Liver (tissue), 9 donors: Measurements from ENCODE around the gene ENTPD6. TPM values are rescaled to one million over a fixed set of nuclear protein-coding genes. Genes with fewer than 3 reads are reported as not detected.

Experiments
- DNase-seq: peaks from one replicate; pipeline ENCODE4 v3.0.0-alpha.2; 2017; ENCODE audit warnings: low spot score
- H3K27ac ChIP-seq, 2 donors: one replicate each; pipeline ENCODE4 v1.7.0; 2013; ENCODE audit warnings: inconsistent platforms in 2 of 2, low read length in 2 of 2, control low read depth in 1 of 2, low read depth in 1 of 2, mild to moderate bottlenecking in 1 of 2
- H3K27me3 ChIP-seq, 4 donors: one replicate each; pipeline versions ENCODE4 v1.6.1 to v1.7.0; 2013; ENCODE audit warnings: low read length in 3 of 4, inconsistent platforms in 1 of 4, mild to moderate bottlenecking in 1 of 4, moderate library complexity in 1 of 4; ENCODE audit not compliant: control insufficient read depth in 4 of 4, insufficient read depth in 4 of 4
- H3K36me3 ChIP-seq, 4 donors: one replicate each; pipeline versions ENCODE4 v1.6.1 to v1.7.0; 2013; ENCODE audit warnings: low read length in 3 of 4, mild to moderate bottlenecking in 3 of 4, low read depth in 1 of 4, moderate library complexity in 1 of 4; ENCODE audit not compliant: control insufficient read depth in 4 of 4, insufficient read depth in 3 of 4
- H3K4me1 ChIP-seq, 4 donors: one replicate each; pipeline versions ENCODE4 v1.6.1 to v1.7.0; 2013; ENCODE audit warnings: low read length in 3 of 4, mild to moderate bottlenecking in 3 of 4, moderate library complexity in 1 of 4; ENCODE audit not compliant: control insufficient read depth in 4 of 4, insufficient read depth in 4 of 4
- H3K4me3 ChIP-seq, 3 donors: one replicate each; pipeline versions ENCODE4 v1.6.1 to v1.7.0; 2013; ENCODE audit warnings: low read length in 3 of 3, control low read depth in 1 of 3, low read depth in 1 of 3, mild to moderate bottlenecking in 1 of 3
- H3K9ac ChIP-seq, 2 donors: one replicate each; pipeline ENCODE4 v1.7.0; 2013; ENCODE audit warnings: low read length in 2 of 2, mild to moderate bottlenecking in 2 of 2, moderate library complexity in 2 of 2, control low read depth in 1 of 2, low read depth in 1 of 2
- H3K9me3 ChIP-seq, 4 donors: one replicate each; pipeline versions ENCODE4 v1.6.1 to v1.7.0; 2013; ENCODE audit warnings: low read length in 3 of 4; ENCODE audit not compliant: control insufficient read depth in 4 of 4
- EGR1 ChIP-seq, 2 donors: IDR thresholded peaks; 2 replicates each; pipeline ENCODE4 v1.6.1; 2016 to 2018; ENCODE audit warnings: antibody characterized with exemption in 2 of 2, low read depth in 2 of 2
- FOXA1 ChIP-seq: IDR thresholded peaks from 2 replicates; pipeline ENCODE4 v1.6.1; 2016; ENCODE audit warnings: antibody characterized with exemption
- FOXA2 ChIP-seq: IDR thresholded peaks from 2 replicates; pipeline ENCODE4 v1.6.1; 2016; ENCODE audit warnings: antibody characterized with exemption
- GABPA ChIP-seq, 2 donors: IDR thresholded peaks in 1 of 2; conservative IDR thresholded peaks in 1 of 2; 2 replicates each; pipeline ENCODE4 v1.6.1; 2016; ENCODE audit warnings: antibody characterized with exemption in 2 of 2, mild to moderate bottlenecking in 1 of 2, moderate library complexity in 1 of 2
- HNF4A ChIP-seq, 2 donors: conservative IDR thresholded peaks; 2 replicates each; pipeline ENCODE4 v1.6.1; 2016; ENCODE audit warnings: antibody characterized with exemption in 2 of 2, mild to moderate bottlenecking in 2 of 2
- HNF4G ChIP-seq: IDR thresholded peaks from 2 replicates; pipeline ENCODE4 v1.6.1; 2016; ENCODE audit warnings: antibody characterized with exemption
- JUND ChIP-seq, 2 donors: IDR thresholded peaks; 2 replicates each; pipeline ENCODE4 v1.6.1; 2016; ENCODE audit warnings: antibody characterized with exemption in 2 of 2
- NR2F2 ChIP-seq: IDR thresholded peaks from 2 replicates; pipeline ENCODE4 v1.6.1; 2016; ENCODE audit warnings: antibody characterized with exemption
- RAD21 ChIP-seq, 2 donors: IDR thresholded peaks; 2 replicates each; pipeline ENCODE4 v1.6.1; 2016; ENCODE audit warnings: antibody characterized with exemption in 2 of 2, mild to moderate bottlenecking in 2 of 2
- RXRA ChIP-seq, 2 donors: IDR thresholded peaks; 2 replicates each; pipeline ENCODE4 v1.6.1; 2017 to 2018; ENCODE audit warnings: antibody characterized with exemption in 2 of 2, mild to moderate bottlenecking in 1 of 2
- SP1 ChIP-seq: IDR thresholded peaks from 2 replicates; pipeline ENCODE4 v1.6.1; 2018; ENCODE audit warnings: antibody characterized with exemption, mild to moderate bottlenecking
- TAF1 ChIP-seq: conservative IDR thresholded peaks from 2 replicates; pipeline ENCODE4 v1.6.1; 2016; ENCODE audit warnings: antibody characterized with exemption, mild to moderate bottlenecking
- YY1 ChIP-seq: IDR thresholded peaks from 2 replicates; pipeline ENCODE4 v1.6.1; 2016; ENCODE audit warnings: antibody characterized with exemption, mild to moderate bottlenecking
- WGBS: extraction: QIAGEN DNeasy Blood & Tissue Kit; methylation state at CpG from one replicate; pipeline ENCODE4 v1.1.7; 2013; 5-methylcytosine and 5-hydroxymethylcytosine counted together
- polyA plus RNA-seq, 2 donors: library from polyadenylated mRNA; stranded (reverse) in 1 of 2; unstranded in 1 of 2; fragments of 200-250 nt in 1 of 2; fragments of >200 nt in 1 of 2; fragmentation: Nextera tagmentation in 1 of 2; extraction: Ambion mirVana in 1 of 2; gene quantifications; one replicate each; pipeline versions ENCODE4 v1.2.1 to v1.2.3, GENCODE V29; 2013 to 2015
- total RNA-seq, 2 donors: library from RNA; depleted of rRNA; stranded (reverse); fragments of >200 nt; gene quantifications; one replicate each; pipeline ENCODE4 v1.2.3, GENCODE V29; 2014
- TF ChIP-seq, protein P1 (sequence below): IDR thresholded peaks from 2 replicates; pipeline ENCODE4 v1.6.1; 2016; ENCODE audit warnings: antibody characterized with exemption, mild to moderate bottlenecking
- TF ChIP-seq, protein P2 (sequence below): IDR thresholded peaks from 2 replicates; pipeline ENCODE4 v1.6.1; 2016; ENCODE audit warnings: antibody characterized with exemption
- TF ChIP-seq, protein P3 (sequence below): IDR thresholded peaks from 2 replicates; pipeline ENCODE4 v1.6.1; 2016; ENCODE audit warnings: antibody characterized with exemption
- TF ChIP-seq, protein P4 (sequence below): fragments of 150-350 bp; IDR thresholded peaks from 2 replicates; pipeline ENCODE4 v1.5.1; 2017; ENCODE audit warnings: improper control_type of control experiment, low read depth, low read length; ENCODE audit not compliant: missing input control
- TF ChIP-seq, protein P5 (sequence below): IDR thresholded peaks from 2 replicates; pipeline ENCODE4 v1.6.1; 2016; ENCODE audit warnings: antibody characterized with exemption
- donor health status: healthy.
- donor health status: healthy.
- donor health status: healthy.
- donor health status: healthy.
- donor health status: healthy.

The ENTPD6 gene
- total and polyA plus RNA-seq, 4 donors = 14.9 to 29.9 (median 24.4) TPM

DNA sequence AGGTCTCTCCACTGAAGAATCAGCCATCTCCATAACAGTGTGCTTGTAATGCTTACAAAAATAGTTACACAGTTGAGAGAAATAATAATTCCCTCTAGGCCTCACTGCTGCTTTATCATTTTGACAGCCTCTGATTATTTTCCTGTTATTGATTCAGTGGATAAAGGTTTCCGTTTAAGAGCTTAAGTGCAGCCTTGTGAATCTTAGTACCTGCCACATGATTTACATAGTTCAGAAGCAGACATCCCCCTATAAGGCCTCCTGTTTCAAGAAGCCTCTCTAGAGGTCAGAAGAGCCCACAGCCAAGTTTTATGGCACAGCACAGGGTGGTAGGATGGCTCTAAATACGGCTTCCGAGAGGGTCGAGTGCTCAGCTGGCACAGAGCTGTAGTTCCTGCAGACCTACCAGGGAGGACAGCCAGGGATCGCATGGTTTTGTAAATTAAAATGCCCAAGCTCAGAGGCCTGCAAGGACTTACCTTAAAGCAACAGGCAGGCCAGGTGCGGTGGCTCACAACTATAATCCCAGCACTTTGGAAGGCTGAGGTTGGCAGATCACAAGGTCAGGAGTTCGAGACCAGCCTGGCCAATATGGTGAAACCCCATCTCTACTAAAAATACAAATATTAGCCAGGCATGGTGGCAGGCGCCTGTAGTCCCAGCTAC, 34.8 kb downstream of the ENTPD6 start (continued):
- TF ChIP-seq, protein P1, sequence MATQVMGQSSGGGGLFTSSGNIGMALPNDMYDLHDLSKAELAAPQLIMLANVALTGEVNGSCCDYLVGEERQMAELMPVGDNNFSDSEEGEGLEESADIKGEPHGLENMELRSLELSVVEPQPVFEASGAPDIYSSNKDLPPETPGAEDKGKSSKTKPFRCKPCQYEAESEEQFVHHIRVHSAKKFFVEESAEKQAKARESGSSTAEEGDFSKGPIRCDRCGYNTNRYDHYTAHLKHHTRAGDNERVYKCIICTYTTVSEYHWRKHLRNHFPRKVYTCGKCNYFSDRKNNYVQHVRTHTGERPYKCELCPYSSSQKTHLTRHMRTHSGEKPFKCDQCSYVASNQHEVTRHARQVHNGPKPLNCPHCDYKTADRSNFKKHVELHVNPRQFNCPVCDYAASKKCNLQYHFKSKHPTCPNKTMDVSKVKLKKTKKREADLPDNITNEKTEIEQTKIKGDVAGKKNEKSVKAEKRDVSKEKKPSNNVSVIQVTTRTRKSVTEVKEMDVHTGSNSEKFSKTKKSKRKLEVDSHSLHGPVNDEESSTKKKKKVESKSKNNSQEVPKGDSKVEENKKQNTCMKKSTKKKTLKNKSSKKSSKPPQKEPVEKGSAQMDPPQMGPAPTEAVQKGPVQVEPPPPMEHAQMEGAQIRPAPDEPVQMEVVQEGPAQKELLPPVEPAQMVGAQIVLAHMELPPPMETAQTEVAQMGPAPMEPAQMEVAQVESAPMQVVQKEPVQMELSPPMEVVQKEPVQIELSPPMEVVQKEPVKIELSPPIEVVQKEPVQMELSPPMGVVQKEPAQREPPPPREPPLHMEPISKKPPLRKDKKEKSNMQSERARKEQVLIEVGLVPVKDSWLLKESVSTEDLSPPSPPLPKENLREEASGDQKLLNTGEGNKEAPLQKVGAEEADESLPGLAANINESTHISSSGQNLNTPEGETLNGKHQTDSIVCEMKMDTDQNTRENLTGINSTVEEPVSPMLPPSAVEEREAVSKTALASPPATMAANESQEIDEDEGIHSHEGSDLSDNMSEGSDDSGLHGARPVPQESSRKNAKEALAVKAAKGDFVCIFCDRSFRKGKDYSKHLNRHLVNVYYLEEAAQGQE = no peak
- TF ChIP-seq NR2F2 (no peak), GABPA (IDR thresholded peaks at IDR 0.05 in 1 of 2, conservative IDR thresholded peaks at IDR 0.05 in 1 of 2) (no peak), JUND (IDR thresholded peaks at IDR 0.05) (no peak)

DNA sequence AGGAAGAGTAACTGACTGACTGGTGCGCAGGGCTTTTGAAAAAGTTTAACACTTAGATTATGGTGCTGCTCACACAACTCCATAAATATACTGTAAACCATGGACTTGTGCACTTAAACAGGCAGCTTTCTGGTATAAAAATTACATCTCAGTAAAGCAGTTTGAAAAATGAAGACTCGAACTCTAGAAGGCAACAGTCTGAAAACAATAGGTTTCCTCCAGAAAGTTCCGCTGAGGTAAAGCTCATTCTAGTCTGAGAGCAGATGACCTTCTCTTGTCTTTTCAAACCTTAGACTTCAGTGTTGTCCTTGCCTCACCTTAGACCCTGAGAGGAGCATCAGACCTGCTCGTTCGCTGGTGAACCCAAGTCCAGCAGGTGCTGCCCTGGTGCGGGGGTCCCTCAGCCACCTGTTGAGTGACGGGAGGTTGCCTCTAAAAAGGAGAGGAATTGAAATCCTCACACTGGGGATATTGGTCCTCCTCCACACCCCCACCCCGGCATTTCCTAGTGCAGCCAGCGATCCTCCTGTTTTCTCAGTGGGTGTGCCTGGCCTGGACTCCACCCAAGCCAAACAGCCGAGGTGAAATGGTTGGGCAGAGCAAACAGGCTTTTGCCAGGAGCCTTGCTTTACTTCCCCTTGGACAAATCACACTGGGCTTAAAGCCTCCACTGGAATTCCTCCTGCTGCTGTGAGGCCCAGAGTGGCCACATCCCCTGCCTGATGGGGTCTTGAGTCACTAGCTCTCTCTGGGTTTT, 37.7 kb downstream of the ENTPD6 start:
- Histone ChIP-seq H3K27ac (no peak overlapping the region), H3K4me3 (no peak overlapping the region), H3K27me3 (no peaks in the 10 kb centered on the region), H3K9me3 (no peaks in the 10 kb centered on the region), H3K9ac (no peak overlapping the region), H3K4me1 (peaks cover 6 to 12% (median 10%) of the 10 kb centered on the region in 4 donors), H3K36me3 (no peaks in the 10 kb centered on the region)
- TF ChIP-seq YY1 = peak; percentile 62
- TF ChIP-seq GABPA (IDR thresholded peaks at IDR 0.05 in 1 of 2, conservative IDR thresholded peaks at IDR 0.05 in 1 of 2) = no peak
- TF ChIP-seq RAD21 (IDR thresholded peaks at IDR 0.05) = peak; percentile 15 to 48
- no peak for TF ChIP-seq JUND (IDR thresholded peaks at IDR 0.05)
- TF ChIP-seq, protein P2, sequence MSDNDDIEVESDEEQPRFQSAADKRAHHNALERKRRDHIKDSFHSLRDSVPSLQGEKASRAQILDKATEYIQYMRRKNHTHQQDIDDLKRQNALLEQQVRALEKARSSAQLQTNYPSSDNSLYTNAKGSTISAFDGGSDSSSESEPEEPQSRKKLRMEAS = peak; percentile 56
- TF ChIP-seq, protein P1 = no peak
- TF ChIP-seq TAF1 = no peak
- no peak for TF ChIP-seq HNF4G
- TF ChIP-seq FOXA2 = peak; percentile 54
- no peak for TF ChIP-seq EGR1 (IDR thresholded peaks at IDR 0.05; ENCODE audit: low read depth in 2 of 2)
- TF ChIP-seq, protein P3, sequence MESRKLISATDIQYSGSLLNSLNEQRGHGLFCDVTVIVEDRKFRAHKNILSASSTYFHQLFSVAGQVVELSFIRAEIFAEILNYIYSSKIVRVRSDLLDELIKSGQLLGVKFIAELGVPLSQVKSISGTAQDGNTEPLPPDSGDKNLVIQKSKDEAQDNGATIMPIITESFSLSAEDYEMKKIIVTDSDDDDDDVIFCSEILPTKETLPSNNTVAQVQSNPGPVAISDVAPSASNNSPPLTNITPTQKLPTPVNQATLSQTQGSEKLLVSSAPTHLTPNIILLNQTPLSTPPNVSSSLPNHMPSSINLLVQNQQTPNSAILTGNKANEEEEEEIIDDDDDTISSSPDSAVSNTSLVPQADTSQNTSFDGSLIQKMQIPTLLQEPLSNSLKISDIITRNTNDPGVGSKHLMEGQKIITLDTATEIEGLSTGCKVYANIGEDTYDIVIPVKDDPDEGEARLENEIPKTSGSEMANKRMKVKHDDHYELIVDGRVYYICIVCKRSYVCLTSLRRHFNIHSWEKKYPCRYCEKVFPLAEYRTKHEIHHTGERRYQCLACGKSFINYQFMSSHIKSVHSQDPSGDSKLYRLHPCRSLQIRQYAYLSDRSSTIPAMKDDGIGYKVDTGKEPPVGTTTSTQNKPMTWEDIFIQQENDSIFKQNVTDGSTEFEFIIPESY = no peak
- TF ChIP-seq, protein P4, sequence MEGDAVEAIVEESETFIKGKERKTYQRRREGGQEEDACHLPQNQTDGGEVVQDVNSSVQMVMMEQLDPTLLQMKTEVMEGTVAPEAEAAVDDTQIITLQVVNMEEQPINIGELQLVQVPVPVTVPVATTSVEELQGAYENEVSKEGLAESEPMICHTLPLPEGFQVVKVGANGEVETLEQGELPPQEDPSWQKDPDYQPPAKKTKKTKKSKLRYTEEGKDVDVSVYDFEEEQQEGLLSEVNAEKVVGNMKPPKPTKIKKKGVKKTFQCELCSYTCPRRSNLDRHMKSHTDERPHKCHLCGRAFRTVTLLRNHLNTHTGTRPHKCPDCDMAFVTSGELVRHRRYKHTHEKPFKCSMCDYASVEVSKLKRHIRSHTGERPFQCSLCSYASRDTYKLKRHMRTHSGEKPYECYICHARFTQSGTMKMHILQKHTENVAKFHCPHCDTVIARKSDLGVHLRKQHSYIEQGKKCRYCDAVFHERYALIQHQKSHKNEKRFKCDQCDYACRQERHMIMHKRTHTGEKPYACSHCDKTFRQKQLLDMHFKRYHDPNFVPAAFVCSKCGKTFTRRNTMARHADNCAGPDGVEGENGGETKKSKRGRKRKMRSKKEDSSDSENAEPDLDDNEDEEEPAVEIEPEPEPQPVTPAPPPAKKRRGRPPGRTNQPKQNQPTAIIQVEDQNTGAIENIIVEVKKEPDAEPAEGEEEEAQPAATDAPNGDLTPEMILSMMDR = no peak
- TF ChIP-seq SP1 = peak; percentile 34
- TF ChIP-seq HNF4A (conservative IDR thresholded peaks at IDR 0.05) = peak; percentile 23 to 35
- peak; percentile 54 for TF ChIP-seq FOXA1
- TF ChIP-seq NR2F2 = no peak
- TF ChIP-seq RXRA (IDR thresholded peaks at IDR 0.05) = peak; percentile 48 to 66
- TF ChIP-seq, protein P5, sequence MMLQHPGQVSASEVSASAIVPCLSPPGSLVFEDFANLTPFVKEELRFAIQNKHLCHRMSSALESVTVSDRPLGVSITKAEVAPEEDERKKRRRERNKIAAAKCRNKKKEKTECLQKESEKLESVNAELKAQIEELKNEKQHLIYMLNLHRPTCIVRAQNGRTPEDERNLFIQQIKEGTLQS = no peak
- 37% methylated on average over 10 of the region's 10 CpGs for WGBS
- no peak for DNase-seq
